Stimulated activated CD8-positive, alpha-beta memory T cell treated with anti-CD3 and anti-CD28 coated beads, Interleukin-12 subunit alpha, Interleukin-12 subunit beta, amount 100 ng/mL, for 1 hour (primary cell): ENCODE data around the gene RASA3.

Experiments
- DNase-seq: peaks from one replicate; pipeline ENCODE4 v3.0.0-alpha.2; 2020; ENCODE audit warnings: low read depth

Gene RASA3

DNA sequence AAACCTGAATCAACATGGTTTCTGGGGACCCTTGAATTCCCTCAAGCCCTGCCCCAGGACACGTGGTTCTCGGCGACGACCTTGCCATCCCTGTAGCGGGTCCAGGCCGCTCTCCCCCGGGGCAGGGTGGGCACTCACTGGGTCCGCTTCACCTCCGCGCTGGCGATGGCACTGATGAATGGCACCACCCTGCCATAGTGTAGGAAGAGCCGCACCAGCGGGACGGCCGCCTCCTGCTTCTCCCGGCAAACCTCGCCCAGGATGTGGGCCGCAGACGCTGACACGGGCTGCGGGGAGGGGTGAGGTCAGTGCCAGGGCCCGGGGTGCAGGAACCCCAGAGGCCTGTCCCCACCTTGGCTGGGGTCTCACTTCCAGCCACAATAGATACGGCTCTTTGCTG lies 114.5 kb downstream of the RASA3 start:
- DNase-seq: no peak

GRCh38 chr13:114017028-114017630 lies 115.3 kb downstream of the RASA3 start:
- no peak for DNase-seq

DNA sequence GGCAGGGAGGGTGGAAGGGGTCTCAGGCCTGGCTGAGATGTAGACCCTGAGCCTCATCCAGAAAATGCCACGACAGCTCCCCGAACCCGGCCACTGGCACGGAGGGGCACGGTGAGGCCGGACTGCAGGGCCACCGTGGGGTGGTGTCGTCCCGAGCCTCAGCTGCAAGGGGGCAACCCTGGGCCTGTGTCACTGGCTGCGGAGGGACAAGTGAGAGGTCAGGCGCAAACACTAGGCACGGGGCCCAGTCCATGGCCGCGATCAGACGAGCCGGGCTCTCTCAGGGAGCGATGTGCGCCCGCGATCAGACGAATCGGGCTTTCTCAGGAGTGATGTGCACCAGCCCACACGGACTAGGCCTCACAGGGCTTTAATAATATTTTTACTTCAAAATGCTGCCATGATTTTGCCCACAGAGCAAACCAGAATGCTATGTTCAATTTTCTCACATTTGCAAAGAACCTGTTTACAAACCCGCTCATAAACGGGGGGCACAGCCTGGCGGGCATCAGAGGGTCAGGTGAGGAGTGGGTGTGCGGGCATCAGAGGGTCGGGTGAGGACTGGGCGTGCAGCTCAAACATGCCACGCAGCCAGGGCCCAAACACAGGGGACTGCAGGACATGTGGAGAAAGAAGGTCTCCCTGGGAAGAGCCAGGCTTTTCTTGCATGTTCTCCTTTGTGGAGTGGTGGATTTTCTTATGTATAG lies 115.9 kb downstream of the RASA3 start:
- DNase-seq: no peak

DNA sequence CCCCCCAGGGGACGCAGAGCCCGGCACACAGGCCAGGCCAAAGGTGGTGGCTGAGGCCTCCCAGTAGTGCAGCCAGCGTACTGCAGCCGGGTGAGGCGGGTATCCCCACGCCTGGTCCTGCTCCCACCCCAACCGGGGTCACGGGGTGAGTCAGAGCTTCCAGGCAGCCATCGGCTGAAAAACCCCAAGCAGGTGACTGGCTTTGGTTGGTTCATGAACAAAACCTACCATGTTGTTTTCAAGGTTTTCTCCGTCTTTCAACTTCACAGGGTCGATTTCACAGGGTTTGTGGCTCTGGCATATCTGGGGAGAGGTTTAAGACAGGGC lies 116.5 kb downstream of the RASA3 start:
- DNase-seq: no peak

GRCh38 chr13:114015111-114015968 lies 117.1 kb downstream of the RASA3 start:
- no peak for DNase-seq

DNA sequence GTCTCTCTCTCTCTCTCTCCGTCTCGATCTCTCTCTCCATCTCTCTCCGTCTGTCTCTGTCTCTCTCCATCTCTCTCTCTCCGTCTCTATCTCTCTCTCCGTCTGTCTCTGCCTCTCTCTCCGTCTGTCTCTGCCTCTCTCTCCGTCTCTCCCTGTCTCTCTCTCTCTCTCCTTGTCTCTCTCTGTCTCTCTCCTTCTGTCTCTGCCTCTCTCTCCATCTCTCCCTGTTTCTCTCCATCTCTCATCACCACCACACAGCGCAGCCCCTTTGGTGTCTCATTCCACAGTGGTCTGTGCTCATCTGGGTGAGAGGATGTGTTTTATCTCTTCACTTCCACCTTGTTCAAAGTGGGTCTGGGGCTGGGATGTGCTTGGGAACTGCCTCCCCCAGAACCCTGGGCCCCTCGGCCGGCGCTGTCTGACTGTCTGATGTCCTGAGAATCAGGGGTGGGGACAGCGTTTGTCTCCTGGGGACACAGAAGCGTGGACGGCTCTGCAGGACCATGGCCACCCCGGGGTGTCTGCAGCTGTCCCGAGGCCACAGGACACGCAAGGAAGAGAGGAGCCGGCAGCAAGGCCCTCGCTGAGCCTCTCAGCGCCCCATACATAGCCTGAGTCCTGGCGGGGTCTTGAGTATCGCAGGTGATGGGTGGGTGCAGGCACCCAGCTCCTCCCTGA lies 118.3 kb downstream of the RASA3 start:
- DNase-seq: no peak

GRCh38 chr13:114013336-114013735 lies 119.1 kb downstream of the RASA3 start:
- no peak for DNase-seq

DNA sequence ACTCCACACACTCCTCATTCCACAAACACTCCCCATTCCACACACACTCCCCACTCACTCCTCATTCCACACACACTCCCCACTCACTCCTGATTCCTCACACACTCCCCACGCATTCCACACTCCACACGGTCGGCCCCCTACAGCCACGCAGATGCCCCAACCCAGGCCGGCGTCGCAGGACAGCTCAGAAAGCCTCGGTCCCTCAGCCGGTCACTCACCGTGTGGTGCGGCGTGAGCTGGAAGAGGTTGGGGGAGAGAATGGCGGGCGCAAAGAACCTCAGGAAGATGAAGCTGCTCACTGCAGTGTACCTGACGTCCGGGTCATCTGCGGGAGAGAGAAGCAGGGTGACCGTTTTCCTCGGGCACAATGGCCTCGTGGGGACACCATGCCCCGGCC lies 119.5 kb downstream of the RASA3 start:
- DNase-seq: no peak

- DNase-seq: no peak
Measured at GRCh38 chr13:114012141-114012540, 120.3 kb downstream of the RASA3 start.

DNA sequence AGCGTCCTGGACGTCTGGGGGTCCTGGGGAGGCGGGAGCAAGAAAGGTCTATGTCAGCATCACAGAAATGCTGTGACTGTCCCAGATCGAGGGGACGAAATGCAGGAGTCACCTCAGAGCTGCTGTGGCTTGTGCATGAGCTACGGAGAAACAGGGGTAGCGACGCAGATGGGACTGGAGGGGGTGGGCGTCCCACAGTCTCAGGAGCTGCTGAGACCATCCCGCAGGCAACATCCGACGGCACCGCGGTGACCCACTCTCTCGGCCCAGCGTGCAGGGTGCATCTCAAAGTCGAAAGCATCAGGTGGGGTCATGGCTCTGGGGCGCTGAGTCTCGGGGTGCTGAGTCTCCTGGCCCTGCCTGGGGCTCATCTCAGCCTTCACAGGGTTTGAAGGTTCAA lies 121.2 kb downstream of the RASA3 start:
- no peak for DNase-seq

DNA sequence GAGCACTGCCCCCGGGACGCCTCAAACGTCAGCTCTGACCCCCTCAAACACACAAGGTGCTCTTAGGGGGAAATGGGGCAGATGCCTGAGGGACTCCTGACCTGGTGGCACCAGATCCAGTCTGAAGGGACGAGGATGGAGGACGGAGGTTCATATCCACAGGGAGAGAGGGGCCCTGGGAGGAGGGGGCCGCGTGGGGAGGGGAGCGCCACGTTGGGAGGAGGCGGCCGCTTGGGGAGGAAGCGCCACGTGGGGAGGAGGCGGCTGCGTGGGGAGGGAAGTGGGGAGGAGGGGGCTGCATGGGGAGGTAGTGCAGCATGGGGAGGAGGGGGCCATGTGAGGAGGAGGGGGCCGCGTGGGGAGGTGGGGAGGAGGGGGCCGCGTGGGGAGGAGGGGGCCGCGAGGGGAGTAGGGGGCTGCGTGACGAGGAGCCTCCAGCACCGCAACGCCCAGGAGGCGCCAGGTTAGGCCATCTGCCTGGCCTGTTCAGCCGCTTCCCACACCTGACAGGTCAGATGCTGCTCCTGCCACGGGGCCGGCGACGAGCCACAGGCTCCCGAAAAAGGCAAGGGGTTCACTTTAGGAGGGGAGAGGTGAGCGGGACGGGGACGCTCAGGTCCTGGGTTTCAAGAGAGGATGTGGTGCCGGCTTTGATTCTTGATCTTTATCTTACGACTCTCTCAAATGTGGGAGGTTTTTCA lies 121.9 kb downstream of the RASA3 start:
- no peak for DNase-seq

- no peak for DNase-seq
Measured at GRCh38 chr13:114009590-114010400, 122.6 kb downstream of the RASA3 start.

DNA sequence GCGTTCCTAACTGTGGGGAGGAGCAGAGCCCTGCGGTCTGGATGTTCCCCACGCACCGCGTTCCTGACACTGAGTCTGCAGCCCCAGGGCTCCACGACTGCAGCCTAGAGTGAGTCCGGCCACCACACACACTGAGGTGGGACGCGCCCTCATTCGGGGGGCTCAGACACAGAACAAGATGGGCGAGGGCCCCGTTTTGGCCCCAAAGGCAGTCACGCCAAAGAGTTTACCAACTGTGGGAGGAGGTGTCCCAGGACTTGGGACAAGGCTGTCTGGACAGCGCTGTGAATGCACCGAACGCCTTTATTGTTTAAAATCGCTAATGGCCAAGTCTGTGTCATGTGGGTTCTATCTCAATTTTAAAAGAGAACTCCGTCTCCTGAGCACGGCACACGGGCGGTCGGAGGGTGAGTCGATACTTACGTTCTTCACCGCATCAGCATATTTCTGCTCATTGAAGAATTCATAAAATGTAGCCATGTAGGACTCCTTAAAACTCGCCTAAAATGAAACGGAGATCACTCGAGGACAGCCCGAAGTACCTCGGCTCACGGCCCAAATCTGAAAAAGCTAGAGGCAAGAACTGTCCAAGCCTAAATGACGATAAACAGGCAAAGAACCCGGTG lies 123.3 kb downstream of the RASA3 start:
- DNase-seq: no peak

GRCh38 chr13:114007566-114007965 lies 124.9 kb downstream of the RASA3 start:
- no peak for DNase-seq

DNA sequence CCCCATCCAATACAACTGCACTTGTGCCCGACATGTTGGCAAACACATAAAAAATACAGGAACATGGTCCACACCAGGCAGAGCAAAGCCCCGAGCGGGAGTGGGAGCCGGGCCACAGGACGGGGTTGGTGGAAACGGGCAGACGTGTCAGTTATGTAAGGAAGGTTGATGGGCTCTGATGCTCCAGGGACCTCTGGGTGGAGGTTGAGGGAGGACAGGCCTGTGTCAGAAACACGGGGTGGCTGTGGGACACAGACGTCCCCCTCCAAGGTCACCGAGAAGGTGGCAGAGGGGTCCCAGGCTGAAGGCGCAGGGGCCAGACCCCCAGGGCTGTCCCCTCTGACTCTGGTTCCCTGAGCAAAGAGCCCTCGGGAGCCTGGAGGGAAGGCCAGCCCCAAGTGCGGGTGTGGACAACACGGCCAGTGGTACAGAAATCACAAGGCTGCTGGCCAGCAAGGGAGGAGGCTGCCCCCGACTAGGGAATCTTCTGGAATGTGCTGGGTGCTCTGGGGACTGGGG lies 127.2 kb downstream of the RASA3 start:
- DNase-seq: no peak

DNA sequence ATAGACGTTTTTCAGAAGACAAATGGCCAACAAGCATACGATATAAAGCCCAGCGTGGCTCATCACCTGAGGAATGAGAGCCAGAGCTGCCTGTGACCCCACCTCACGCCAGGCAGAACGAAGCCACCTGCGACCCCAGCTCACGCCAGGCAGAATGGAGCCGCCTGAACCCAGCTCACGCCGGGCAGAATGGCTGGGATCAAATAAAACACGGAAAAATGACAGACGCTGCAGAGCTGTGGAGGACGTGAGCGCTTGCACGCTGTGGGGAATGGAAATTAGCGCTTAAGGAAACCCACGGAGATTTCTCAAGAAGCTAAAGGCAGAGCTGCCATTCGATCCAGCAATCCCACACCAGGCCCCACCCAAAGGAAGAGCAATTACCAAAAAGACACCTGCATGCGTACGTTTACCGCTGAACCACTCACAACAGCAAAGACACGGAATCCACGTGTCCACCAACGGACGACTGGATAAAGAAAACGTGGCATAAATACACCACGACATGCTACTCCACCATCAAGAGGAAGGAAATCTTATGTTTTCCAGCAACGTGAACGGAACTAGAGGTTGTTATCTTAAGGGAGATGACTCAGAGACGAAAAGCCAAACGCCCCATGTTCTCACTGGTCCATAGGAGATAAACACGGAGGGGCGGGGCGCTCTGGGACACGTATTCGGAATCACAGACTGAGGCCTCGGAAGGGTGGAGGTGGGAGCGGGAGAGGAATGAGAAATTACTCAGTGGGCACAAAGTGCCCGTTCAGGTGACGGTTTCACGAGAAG lies 127.8 kb downstream of the RASA3 start:
- no peak for DNase-seq

- DNase-seq: no peak
Measured at GRCh38 chr13:114002771-114003321, 129.6 kb downstream of the RASA3 start.

GRCh38 chr13:114002009-114002544 lies 130.3 kb downstream of the RASA3 start:
- DNase-seq: no peak
